GM19043 (cell line): ENCODE measurements around the gene ERP44.
"Not testable (repeated sequence)": the region's sequence is repeated elsewhere in the genome, so short reads cannot be mapped to it uniquely, and the experiment has no call there.

ENCODE experiments used
- ATAC-seq: cut with Tn5 transposase; IDR thresholded peaks from one replicate; pipeline ENCODE4 v1.9.1; 2021; ENCODE audit warnings: low read depth; ENCODE audit not compliant: unreplicated experiment

ERP44 gene

DNA sequence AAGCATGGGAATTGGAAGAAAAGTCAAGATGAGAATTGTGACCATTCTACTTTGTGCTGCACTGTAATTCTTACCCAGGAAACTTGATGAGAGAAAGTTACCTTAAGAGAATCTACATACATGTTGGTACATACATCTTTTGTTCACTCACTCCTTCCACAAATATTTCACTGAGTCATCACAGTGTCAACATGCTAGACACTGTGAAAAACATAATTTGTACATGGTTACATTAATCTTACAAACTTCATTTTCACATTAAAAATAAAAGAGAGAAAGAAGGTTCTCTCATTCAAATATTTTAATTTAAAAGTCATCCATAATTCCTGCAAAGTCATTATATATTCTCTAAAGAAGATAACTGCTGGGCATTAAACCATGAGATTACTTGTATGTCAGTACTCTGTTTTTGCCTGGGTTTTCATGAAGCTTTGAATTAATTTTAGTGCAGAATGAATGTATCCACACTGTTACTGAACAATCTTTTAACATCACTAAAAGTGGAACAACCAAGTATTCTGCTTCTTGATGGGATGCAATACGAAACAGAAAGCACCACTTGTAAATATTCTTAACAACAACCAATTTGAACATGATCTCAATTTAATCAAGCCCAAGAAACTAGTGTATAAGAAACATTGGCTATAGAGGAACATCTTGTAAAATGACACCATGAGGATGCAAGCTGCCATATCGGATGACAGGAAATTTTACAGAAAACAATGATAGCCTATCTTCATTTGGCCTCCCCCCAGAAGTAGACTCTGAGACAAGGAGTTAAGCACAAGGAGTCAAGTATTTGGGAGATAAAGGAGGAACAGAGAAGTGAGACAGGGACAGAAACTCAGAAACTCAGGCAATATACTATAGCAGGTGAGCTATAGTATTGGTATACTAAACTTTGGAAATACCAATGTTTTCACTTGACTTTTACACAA is 28.4 kb downstream of the ERP44 start:
- no peak for ATAC-seq

DNA sequence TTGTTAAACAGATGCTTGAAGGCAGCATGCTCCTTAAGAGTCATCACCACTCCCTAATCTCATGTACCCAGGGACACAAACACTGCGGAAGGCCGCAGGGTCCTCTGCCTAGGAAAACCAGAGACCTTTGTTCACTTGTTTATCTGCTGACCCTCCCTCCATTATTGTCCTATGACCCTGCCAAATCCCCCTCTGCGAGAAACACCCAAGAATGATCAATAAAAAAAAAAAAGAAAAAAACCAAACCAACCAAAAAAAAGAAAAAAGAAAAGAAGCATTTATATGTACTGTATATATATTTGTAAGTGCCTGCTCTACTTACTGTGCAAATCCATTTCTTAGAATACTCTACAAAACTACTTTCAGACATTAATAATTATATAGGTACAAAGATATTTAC is 29.7 kb downstream of the ERP44 start:
- ATAC-seq, result not testable (repeated sequence)

DNA sequence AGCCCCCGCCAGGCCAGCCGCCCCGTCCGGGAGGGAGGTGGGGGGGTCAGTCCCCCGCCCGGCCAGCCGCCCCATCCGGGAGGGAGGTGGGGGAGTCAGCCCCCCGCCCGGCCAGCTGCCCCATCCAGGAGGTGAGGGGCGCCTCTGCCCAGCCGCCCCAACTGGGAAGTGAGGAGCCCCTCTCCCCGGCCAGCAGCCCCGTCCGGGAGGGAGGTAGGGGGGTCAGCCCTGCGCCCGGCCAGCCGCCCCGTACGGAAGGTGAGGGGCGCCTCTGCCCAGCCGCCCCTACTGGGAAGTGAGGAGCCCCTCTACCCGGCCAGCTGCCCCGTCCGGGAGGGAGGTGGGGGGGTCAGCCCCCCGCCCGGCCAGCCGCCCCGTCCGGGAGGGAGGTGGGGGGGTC is 30.8 kb downstream of the ERP44 start:
- ATAC-seq, result not testable (repeated sequence)

DNA sequence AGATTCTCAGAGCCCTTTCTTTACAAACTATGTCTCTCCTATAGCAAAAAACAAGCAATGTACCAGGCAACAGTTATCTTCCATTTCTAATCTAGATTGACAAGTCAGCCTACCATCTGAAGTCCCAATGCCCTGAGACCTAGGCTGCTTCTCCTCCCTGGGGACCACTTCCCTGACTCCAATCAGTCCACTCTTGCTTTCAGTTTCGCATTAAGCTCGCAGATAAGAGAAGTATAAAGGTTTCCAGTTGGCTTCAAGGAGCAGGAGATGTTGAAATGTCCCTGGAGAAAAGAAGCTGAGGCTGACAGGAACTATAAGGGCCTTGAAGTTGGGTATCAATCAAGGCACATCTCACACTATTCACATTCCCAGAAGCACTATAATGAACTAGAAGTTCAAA is 32.3 kb downstream of the ERP44 start:
- ATAC-seq, result peak; percentile 84

DNA sequence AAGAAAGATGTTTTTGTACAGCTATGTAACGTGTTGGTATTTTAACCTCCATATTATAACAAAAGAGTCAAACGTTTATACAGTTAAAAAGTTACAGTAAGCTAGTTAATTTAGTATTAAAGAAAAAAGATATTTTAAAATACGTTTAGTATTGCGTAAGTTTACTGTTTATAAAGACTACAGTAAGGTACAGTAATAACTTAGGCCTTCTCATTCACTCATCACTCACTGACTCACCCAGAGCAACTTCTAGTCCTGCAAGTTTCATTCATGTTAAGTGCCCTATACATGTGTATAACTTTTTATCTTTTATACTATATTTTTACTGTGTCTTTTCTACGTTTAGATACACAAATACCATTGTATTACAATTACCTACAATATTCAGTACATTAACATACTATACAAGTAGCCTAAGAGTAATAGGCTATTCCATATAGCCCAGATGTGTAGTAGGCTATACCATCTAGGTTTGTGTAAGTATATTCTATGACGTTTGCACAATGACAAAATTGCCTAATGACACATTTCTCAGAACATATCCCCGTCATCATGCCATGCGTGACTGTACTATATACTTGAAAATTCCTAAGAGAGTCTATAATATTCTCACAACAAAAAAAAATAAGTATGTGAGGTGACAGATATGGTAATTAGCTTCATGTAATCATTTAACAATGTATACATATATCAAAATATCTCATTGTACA is 33.8 kb downstream of the ERP44 start:
- ATAC-seq, result no peak

DNA sequence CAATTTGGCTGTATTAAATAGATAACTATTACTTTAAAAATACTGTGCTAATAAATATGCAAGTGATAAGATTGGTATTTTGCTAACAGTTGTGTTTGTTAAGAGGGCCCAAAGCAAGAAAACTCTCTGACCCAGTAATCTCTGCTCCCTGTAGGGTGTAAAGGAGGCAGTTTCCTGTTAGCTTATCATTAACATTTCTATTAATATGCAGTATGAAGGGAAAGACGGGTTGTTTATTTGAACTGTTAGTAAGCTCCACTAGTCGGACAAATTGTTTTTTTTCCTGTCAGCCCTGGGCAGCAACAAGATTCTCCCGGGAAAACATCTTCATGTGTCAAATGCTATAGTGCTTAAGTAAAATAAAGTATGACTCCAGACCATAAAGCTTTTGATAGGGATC is 35.6 kb downstream of the ERP44 start:
- no peak for ATAC-seq

DNA sequence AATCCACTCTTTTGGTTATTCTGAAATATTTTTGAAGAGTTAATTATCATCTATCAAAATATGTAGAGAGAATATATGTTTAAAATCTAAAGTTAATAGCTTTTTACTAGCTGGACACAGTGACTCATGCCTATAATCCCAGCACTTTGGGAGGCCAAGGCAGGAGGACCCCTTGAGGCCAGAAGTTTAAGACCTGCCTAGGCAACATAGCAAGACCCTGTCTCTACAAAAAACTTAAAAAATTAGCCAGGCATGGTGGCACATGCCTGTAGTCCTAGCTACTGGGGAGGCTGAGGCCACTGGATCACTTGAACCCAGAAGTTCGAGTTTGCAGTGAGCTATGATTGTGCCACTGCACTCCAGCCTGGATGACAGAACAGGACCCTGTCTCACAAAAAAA is 36.1 kb downstream of the ERP44 start:
- ATAC-seq, result not testable (repeated sequence)

DNA sequence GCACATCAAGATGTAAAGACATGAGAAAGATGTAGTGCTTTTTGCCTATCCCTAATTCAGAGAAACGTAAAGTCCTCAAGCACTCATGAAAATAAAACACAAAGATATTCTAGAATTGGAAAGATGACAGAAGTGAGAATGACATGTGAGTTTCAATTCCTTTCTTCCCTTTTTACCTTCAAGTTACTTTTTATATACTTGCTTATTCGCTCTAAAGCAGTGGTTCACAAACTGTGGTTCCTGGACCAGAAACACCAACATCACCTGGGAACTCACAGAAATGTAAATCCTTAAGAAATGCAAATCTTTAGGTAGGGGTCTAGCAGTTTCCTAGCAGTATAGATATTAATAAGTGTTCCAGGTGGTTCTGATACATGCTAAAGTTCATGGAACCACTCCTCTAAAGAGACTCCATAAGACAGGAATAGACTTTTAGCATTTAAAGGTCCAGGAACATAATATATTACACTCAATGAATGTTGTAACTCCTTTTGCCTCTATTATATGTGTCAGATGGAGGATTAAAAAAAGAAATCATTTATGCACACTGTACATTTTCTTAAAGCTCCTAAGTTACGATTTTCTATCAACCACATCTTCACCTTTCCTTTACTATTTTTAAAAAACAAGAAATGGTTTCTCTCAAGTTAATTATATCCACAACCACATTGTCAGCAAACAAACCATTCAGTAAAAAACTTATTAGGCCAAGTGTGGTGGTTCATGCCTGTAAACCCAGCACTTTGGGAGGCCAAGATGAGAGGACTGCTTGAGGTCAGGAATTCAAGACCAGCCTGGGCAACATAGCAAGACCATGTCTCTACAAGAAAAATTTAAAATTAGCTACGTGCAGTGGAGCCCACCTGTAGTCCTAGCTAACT is 39.9 kb downstream of the ERP44 start:
- peak; percentile 78 for ATAC-seq

DNA sequence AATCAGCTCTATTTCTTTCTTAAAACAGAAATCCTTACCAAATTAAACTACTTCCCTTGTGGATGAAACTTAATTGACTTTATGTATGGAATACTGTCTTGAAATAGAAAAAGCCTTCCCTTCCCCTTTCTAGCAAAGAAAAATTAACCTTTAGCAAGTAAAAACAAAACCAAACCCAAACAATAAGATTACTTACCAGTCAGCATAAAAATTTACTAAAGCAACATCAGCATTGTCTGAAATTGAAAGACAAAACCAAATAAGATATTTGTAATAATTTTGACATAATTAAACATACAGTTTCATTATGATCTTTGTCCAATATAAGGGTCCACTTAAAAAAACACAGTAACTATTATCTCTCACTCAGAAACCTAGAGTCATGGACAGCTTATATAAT is 41.2 kb downstream of the ERP44 start:
- ATAC-seq, result no peak

DNA sequence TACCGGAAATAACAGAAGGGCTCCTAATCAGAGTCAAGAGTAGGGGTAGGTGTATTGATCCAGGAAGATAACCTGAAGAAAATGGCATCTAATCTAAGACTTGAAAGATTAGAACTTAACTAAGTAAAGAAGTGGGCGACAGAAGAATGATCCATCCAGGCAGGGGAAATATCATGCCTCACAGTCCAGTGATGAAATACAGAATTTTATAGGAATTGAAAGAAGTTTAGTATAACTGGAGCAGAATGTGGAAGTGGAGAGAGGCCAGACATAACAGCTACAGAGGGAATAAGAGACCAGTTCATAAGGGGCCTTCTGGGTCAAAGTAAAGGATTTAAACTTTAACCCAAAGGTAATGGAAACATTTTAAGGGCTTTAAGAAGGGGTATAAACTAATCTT is 42.2 kb downstream of the ERP44 start:
- no peak for ATAC-seq

DNA sequence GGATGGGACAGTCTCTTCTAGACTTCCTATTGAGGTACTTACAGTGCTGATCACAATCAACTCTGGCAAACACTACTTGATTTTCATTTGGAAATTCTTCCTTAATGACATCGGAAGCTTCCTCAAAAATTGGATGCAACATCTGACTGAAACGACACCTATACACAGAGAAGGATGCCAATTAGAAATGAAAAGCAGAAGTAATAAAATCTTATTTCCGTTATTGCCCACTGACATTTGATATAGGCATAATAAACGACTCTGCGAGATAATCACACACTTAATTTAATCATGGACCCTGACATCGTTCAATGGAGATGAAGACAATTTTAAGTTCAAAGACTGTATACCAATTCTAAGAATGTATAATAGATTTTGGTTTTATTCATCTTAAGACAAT is 46.4 kb downstream of the ERP44 start:
- no peak for ATAC-seq

DNA sequence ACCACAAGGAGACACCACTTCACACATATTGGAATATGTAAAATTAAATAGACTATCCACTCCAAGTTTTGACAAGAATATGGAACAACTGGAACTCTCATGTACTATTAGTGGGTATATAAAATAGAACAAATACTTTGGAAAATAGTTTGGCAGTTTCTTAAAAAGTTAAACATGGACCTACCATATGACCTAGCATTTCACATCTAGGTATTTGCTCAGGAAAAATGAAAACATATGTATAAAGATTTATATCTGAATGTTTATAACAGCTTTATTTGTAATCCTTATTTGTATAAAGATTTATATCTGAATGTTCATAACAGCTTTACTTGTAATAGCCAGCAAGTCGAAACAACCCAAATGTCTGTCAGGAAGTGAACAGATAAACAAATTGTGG is 49.2 kb downstream of the ERP44 start:
- no peak for ATAC-seq

DNA sequence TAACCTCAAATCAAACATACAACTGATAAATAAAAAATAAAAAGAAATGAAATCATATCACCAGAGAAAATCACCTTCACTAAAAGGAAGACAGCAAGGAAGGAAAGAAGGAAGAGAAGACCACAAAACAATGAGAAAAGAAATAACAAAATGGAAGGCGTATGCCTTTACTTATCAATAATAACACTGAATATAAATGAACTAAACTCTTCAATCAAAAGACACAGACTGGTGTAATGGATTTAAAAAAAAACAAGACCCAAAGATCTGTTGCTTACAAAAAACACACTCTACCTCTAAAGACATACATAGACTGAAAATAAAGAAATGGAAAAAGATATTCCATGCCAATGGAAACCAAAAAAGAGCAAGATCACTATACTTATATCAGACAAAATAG is 60.3 kb downstream of the ERP44 start:
- no peak for ATAC-seq

DNA sequence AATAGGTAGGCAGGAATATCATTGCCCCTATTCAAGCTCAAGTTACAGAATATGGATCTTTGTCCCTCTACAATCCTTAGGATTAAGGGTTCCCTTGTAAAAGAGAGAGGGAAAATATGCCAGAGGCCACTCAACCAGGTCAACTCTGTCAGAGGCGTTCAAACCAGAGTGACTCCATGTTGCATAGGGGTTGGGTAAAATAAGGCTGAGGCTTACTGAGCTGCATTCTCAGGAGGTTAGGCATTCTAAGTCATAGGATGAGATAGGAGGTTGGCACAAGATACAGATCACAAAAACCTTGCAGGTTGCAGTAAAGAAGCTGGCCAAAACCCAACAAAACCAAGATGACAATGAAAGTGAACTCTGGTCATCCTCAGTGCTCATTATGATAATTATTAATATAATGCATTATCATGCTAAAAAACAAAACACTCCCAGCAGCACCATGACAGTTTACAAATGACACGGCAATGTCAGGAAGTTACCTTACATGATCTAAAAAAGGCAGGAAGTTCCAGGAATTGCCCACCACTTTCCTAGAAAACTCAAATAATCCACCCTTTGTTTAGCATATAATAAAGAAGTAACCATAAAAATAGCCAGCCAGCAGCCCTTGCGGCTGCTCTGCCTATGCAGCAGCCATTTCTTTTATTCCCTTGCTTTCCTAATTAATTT is 64.8 kb downstream of the ERP44 start:
- no peak for ATAC-seq

DNA sequence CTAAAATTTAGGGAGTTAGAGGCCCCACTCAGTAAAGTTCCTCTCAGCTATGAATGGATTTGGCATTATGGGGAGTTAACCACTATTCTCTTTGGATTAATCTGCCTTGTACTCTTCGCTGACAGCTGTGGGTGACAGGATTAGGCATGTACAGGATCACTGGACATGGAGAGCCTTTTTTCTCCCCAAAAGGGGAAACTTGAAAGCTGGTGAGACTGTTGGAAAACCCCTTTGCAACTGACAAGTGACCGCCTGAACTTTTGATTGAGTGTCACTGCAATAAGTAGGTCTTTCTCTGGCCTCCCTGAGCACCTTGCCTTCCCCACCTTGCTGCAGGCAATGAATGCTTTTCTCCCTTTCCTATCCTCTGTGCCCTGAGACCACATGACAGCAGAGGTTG is 68.3 kb downstream of the ERP44 start:
- no peak for ATAC-seq

DNA sequence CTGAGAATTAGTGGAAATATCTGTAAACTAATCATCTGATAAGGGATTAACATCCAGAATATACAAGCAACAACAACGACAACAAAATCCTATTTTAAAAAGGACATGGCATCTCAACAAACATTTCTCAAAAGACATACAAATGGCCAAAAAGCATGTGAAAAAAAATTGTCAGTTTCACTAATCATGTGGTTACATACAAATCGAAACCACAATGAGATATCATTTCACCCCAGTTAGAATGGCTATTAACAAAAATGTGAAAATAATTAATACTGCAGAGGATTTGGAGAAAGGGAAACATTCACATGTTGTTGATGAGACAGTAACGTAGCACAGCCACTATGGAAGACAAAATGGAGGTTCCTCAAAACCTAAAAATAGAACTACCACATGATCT is 69.5 kb downstream of the ERP44 start:
- ATAC-seq, result no peak

DNA sequence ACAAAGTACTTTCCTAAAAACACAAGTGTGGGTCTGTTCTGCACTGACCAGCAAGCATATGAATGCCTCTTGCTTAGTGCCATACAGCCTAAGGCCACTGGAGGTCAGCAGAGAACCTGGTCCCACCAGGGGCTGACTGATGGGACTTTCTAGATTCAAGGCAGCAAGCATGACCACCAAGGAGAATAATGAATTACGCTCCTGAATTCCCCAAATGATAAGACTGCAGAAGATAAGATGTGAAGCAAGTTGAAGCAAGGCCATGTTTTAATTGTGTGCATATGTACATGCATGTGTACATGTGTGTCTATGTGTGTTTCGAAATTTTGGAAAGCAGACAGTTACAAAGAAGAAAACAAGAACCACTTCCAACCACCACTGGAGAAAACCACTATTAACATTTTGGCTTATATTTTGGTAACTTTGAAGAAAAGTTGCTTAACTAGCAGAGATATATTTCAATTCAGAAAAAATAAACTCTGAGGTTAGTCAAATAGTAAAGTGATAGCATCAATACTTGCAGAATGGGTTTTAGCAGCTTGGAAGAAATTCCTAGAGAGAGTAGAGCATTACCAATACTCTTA is 70.5 kb downstream of the ERP44 start:
- ATAC-seq, result peak; percentile 89

DNA sequence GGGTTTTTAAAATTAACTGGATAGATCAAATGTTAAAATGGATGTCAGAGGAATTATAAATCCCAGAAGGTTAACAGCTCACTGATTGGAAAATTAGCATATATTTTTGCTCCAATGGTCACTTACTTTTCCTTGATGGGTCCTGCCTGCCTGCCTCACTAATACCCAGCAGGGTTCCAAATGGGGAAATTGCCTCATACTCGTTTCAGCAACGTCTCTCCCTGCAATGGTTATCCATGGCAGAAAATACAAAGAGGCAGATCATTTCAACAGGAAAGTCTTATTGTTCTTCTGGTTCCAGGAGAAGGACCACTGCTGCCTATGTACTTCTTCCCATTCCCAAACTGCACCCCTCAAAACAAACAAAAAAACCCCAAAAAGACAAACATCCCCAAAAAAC is 71.3 kb downstream of the ERP44 start:
- ATAC-seq, result no peak

DNA sequence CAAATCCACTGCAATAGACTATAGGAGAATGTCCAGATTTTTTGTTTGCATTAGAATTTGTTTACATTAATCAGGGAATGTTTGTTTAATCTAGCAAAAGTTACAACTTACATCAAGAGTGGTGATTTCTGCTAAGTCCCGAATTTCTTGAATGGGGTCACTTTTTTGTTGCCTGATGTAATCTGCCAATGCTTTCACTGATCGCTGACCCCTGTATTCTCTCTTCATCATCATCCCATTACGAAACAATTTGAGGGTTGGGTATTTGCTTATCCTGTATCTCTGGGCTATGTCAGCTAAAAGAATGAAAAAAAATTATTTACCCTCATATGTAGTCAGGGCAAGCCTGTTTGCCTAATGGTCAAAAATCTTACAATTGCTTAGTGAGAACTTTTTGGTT is 76.9 kb downstream of the ERP44 start:
- ATAC-seq, result no peak
